ENCODE data around the gene LPGAT1.
"Not testable (repeated sequence)": the region's sequence is repeated elsewhere in the genome, so short reads cannot be mapped to it uniquely, and the experiment has no call there.

The LPGAT1 gene

DNA sequence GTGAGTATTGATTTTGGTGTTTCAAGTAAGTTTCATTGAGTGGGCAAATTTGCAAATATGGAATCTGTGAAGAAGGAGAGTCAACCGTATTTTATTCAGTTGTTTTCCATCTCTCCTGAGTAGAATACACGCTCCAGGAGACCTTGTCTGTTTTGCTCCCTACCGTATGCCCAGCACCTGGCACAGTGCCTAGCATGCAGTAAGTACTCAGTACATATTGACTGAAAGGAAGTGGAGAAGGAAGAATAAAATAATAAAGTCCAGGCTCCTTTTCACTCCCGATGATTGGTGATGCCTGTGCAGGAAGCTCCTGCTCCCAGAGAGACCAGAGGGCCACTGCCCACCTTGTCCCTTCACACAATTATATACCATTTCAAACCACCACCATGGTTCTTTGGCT lies 95.8 kb downstream of the LPGAT1 start:
- no peak for DNase-seq (ENCODE audit: low read depth)

- DNase-seq (ENCODE audit: low read depth) = no peak
Observed at GRCh38 chr1:211734359-211734758, 96.2 kb downstream of the LPGAT1 start.

GRCh38 chr1:211732293-211732980 lies 98.1 kb downstream of the LPGAT1 start:
- no peak for DNase-seq (ENCODE audit: low read depth)

DNA sequence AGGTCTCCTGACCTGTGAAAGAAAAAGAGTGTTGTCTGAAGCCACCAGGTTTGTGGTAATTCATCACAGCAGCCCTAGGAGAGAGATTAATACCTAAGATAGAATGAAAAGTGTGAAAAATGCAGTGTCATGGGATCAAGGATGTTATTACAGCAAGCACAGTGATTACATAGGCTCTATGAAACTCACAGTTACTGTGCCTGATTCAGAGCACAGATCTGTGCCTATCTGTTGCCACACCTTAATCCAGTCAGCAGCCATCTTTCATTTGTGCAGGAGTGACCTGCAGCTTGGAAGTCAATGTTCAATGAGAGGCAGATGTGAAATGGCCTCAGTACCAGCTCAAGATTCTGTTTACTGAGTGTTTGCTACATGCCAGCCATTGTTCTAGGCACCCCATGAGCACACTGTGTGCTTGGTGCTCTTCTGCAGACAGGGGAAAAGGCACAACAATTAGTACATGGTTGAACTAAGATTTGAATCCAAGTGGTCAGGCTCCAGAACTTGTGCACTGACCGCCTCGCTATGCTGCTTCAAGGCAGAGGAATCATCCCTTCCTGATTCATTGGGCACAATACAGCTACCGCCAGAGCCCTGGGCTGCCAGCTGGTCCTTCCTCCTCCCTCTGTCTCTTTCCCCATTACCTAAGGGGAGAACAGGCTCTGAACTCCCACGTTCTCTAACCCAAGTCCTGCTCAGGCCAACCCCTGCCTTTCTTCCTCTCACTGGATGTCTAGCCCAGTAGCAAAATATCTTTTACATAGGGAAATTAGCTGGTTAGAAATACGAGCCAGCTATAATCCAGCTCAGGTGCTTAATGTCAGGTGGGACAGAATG lies 98.9 kb downstream of the LPGAT1 start:
- DNase-seq (ENCODE audit: low read depth) = no peak

DNA sequence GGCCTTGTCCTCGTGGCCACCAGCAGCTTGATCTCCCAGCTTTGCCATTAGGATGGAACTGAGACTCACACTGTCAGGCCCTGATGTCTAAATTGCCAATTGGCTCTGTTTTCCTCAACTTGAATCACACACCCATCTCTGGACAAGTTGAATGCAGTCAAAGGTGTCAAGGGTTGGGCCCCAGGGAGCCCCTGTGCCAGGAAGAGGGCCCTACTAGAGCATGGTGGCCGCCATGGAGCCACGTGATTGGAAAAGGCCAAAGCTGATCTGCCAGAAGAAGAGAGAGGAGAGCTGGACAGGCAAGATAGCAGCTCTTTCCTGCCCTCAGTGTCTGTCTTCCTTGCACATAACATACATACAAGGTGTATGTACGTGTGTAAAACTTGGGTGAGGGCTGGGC lies 100.2 kb downstream of the LPGAT1 start:
- DNase-seq (ENCODE audit: low read depth) = no peak

GRCh38 chr1:211729238-211729637 lies 101.3 kb downstream of the LPGAT1 start:
- DNase-seq (ENCODE audit: low read depth) = no peak

DNA sequence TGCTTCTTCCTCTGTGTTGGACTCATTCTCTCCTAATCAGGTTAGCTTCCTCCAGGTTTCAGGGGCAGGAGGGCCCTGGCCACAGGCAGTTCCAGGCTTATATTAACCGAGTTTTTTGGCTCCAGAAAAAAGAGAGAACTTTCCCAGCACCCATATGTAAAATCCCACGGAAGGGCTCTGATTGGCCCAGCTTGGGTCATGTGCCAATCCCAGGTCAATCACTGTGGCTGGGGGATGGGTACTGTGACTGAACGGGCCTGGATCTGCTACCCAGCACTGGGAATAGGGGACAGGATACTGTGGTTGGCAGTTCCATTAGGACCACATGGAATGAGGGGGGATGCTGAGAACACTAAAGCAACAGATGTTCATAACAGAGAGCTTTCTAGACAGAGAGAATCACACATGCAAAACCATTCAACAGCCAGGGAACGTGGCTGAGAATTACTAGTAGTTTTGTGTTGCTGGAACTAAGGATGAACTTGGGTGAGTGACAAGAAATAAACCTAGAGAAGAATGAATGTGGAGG lies 104.0 kb downstream of the LPGAT1 start:
- no peak for DNase-seq (ENCODE audit: low read depth)

GRCh38 chr1:211724687-211725196 lies 105.8 kb downstream of the LPGAT1 start:
- no peak for DNase-seq (ENCODE audit: low read depth)

GRCh38 chr1:211723273-211723672 lies 107.3 kb downstream of the LPGAT1 start:
- no peak for DNase-seq (ENCODE audit: low read depth)

DNA sequence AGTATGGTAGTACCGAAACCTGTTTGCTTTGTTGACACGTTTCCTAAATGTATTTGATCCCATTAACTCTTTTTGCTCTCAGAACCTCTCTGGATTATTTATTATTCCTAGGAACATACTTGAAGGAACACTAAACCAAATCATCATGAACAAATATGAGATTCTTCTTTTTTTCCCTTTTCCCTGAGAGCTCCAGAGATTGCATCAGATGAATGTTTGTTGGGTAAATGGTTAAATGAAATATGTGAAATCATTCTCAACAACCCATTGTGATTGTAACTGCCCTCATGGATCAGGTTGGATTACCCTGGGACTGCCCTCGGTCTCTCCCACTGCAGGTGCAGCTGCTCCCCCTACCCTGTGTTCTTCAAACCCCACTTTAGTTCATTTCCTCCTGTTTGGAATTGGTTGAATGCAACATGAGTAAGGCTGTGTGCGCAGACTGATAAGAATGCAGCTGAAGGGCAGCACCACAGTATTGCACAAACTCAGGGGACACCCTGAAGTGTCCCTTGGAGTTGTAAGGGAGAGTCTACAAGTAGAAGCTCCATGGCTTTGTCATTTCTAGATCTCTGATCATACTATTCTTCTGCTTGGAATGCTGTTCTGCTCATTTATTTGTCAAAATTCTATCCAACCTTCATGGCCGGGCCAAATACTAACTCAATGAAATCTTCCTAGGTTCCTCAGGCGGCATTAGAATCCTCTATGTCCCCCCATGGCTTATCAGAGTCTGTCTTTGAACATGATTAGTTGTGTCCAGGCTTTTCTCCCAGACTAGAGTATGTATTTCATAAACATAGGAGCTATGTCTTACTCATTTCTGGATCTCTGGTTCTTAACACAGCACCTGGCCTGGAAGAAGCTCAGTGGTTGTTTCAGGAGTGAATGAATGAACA lies 108.0 kb downstream of the LPGAT1 start:
- DNase-seq (ENCODE audit: low read depth) = no peak

- not testable (repeated sequence) for DNase-seq (ENCODE audit: low read depth)
Observed at GRCh38 chr1:211716555-211716954, 114.0 kb downstream of the LPGAT1 start.

DNA sequence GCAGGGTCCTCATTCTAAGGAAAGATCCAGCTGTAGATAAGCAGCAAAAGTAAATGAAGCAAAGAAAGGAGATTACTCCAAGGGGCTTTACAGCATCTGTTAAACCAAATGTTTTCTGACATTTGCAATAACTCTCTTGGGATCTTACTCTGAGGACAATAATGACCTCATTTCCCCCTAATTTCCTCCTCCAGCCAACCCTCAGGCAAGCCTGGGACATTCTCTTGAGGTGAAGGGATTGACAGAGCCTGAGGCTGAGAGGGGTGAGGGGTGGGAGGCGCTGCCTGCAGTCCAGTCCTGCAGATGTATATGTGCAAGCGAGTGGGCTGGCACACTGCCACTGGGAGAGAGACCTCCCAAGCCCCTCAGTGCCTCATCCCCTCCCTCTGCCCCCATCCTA lies 114.6 kb downstream of the LPGAT1 start:
- DNase-seq (ENCODE audit: low read depth) = no peak

- DNase-seq (ENCODE audit: low read depth) = no peak
Observed at GRCh38 chr1:211714154-211714553, 116.4 kb downstream of the LPGAT1 start.

DNA sequence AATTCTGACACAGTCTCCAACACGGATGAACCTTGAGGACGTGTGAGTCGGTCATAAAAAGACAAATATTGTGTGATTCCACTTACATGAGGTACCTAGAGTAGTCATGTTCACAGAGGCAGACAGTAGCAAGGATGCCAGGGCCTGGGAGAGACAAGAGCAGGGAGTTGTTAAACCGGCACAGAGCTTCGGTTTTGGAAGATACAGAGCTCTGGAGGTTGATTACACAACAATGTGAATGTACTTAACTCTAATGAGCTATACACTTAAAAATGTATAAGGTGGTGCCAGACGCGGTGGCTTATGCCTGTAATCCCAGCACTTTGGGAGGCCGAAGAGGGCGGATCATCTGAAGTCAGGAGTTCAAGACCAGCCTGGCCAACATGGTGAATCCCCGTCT lies 117.3 kb downstream of the LPGAT1 start:
- no peak for DNase-seq (ENCODE audit: low read depth)

DNA sequence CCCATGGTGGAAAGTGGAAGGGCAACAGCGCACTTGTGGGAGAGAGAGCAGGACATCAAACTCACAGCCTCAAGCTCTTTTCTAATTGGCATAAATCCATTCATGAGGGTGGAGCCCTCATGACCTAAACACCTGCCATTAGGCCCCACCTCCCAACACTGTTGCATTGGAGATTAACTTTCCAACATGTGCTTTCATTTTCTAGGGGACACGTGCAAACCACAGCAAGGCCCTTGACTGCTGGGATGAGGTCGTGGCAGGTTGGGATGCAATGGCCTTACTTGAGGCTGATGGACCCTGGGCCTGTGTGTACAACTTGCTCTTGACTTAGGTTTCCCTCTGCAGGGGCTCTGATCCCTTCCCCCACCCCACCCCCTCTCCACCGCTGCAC lies 119.3 kb downstream of the LPGAT1 start:
- no peak for DNase-seq (ENCODE audit: low read depth)

- no peak for DNase-seq (ENCODE audit: low read depth)
Observed at GRCh38 chr1:211710566-211711314, 119.8 kb downstream of the LPGAT1 start.

GRCh38 chr1:211708926-211709325 lies 121.6 kb downstream of the LPGAT1 start:
- no peak for DNase-seq (ENCODE audit: low read depth)

DNA sequence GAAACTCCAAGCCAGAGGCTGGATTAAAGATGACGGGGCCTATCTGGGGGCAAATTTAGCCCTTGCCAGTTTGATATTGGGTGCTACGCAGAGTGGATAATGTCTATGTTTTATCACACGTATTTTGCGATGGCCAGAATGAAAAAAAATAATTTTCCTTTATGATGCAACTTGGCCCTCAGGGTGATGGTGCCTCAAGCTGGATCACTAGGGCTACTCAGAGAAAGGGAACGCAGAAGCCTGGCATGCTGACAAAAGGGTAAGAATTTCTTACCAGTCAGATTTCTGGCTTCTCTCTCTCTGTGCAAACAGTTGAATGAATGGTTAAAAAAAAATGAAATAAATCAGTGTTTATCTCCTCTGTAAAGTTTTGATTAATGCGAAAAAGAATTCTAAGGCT lies 122.6 kb downstream of the LPGAT1 start:
- DNase-seq (ENCODE audit: low read depth) = no peak

DNA sequence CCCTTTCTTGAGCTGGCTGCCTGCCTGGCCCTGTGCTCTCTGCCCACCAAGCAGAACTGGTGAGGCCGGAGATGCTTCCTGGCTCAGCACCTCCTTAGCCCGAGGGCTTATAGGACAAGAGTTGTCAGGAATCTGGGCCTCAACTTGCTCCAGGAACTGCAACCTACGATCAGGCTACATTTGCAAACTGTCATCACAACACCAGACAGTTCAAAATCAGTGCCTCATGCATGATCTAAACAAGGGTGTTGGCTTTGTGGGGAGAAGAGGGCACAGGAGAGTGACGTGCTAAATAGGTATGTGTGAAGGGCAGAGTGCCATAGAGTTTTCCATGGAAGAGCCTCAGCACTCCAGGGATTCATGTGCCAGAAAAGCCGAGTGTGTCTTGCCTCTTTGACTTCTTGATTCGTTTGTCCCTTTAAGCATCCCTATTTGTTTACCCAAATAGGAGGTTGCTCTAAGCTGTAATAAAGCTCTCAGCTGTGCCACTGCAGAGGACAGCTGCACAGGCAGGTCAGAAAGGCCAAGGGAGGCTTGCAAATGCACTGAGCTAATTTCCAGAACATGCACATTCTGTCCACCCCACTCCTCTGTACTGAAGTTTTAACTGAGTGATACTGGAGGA lies 125.0 kb downstream of the LPGAT1 start:
- DNase-seq (ENCODE audit: low read depth) = no peak

- DNase-seq (ENCODE audit: low read depth) = no peak
Observed at GRCh38 chr1:211704543-211704942, 126.0 kb downstream of the LPGAT1 start.
